Measurements from ENCODE around the gene SPATA12.

SPATA12 gene

GRCh38 chr3:57091521-57092273, 31.2 kb downstream of the SPATA12 start:
- Histone ChIP-seq H3K9me3 (ENCODE audit: control insufficient read depth, low read length) (no peaks in the 10 kb centered on the region), H2AFZ (no peak overlapping the region), H3K4me2 (ENCODE audit: low read length) (no peak overlapping the region), H3K4me1 (peaks cover 4% of the 10 kb centered on the region), H3K9ac (no peak overlapping the region), H3K79me2 (no peaks in the 10 kb centered on the region), H3K4me3 (ENCODE audit: low read depth, low read length) (no peak overlapping the region), H3K27ac (no peak overlapping the region), H3K27me3 (ENCODE audit: control insufficient read depth, insufficient read depth, low read length) (no peaks in the 10 kb centered on the region), H3K36me3 (ENCODE audit: control insufficient read depth, insufficient read depth, low read length) (no peaks in the 10 kb centered on the region)
- TF ChIP-seq CTCF (IDR thresholded peaks at IDR 0.05), result no peak

- peaks cover 4% of the 10 kb centered on the region for H3K4me1 ChIP-seq
- H3K79me2 ChIP-seq, result no peaks in the 10 kb centered on the region
- no peak overlapping the region for H2AFZ ChIP-seq
- H3K27ac ChIP-seq, result no peak overlapping the region
- no peaks in the 10 kb centered on the region for H3K27me3 ChIP-seq (ENCODE audit: control insufficient read depth, insufficient read depth, low read length)
- no peak overlapping the region for H3K4me3 ChIP-seq (ENCODE audit: low read depth, low read length)
- no peak overlapping the region for H3K9ac ChIP-seq
- no peak overlapping the region for H3K4me2 ChIP-seq (ENCODE audit: low read length)
- no peaks in the 10 kb centered on the region for H3K36me3 ChIP-seq (ENCODE audit: control insufficient read depth, insufficient read depth, low read length)
- no peaks in the 10 kb centered on the region for H3K9me3 ChIP-seq (ENCODE audit: control insufficient read depth, low read length)
- no peak for TF ChIP-seq CTCF (IDR thresholded peaks at IDR 0.05)
Observed at GRCh38 chr3:57093489-57093888, 33.0 kb downstream of the SPATA12 start.

- Histone ChIP-seq H3K27ac (no peak overlapping the region), H3K9ac (no peak overlapping the region)
Observed at GRCh38 chr3:57093971-57094535, 33.6 kb downstream of the SPATA12 start.

GRCh38 chr3:57094575-57094974, 34.1 kb downstream of the SPATA12 start:
- Histone ChIP-seq H3K4me3 (ENCODE audit: low read depth, low read length) (no peak overlapping the region), H3K9me3 (ENCODE audit: control insufficient read depth, low read length) (no peaks in the 10 kb centered on the region), H3K36me3 (ENCODE audit: control insufficient read depth, insufficient read depth, low read length) (no peaks in the 10 kb centered on the region), H3K4me1 (peaks cover 4% of the 10 kb centered on the region), H3K4me2 (ENCODE audit: low read length) (no peak overlapping the region), H3K27ac (no peak overlapping the region), H3K27me3 (ENCODE audit: control insufficient read depth, insufficient read depth, low read length) (no peaks in the 10 kb centered on the region), H3K79me2 (no peaks in the 10 kb centered on the region), H3K9ac (no peak overlapping the region), H2AFZ (no peak overlapping the region)
- TF ChIP-seq CTCF (IDR thresholded peaks at IDR 0.05), result no peak

More at GRCh38 chr3:57093971-57094535, 33.6 kb downstream of the SPATA12 start:
- no peak overlapping the region for H3K4me2 ChIP-seq (ENCODE audit: low read length)
- H3K4me1 ChIP-seq, result peaks cover 4% of the 10 kb centered on the region
- TF ChIP-seq CTCF (IDR thresholded peaks at IDR 0.05), result no peak
- H3K4me3 ChIP-seq (ENCODE audit: low read depth, low read length), result no peak overlapping the region
- no peaks in the 10 kb centered on the region for H3K79me2 ChIP-seq
- H2AFZ ChIP-seq, result no peak overlapping the region
- no peaks in the 10 kb centered on the region for H3K27me3 ChIP-seq (ENCODE audit: control insufficient read depth, insufficient read depth, low read length)
- H3K36me3 ChIP-seq (ENCODE audit: control insufficient read depth, insufficient read depth, low read length), result no peaks in the 10 kb centered on the region
- H3K9me3 ChIP-seq (ENCODE audit: control insufficient read depth, low read length), result no peaks in the 10 kb centered on the region

- Histone ChIP-seq H3K36me3 (ENCODE audit: control insufficient read depth, insufficient read depth, low read length) (no peaks in the 10 kb centered on the region), H3K4me2 (ENCODE audit: low read length) (no peak overlapping the region), H3K79me2 (no peaks in the 10 kb centered on the region), H3K27ac (no peak overlapping the region), H2AFZ (no peak overlapping the region), H3K9me3 (ENCODE audit: control insufficient read depth, low read length) (no peaks in the 10 kb centered on the region), H3K9ac (no peak overlapping the region), H3K27me3 (ENCODE audit: control insufficient read depth, insufficient read depth, low read length) (no peaks in the 10 kb centered on the region), H3K4me1 (peaks cover 4% of the 10 kb centered on the region), H3K4me3 (ENCODE audit: low read depth, low read length) (no peak overlapping the region)
- no peak for TF ChIP-seq CTCF (IDR thresholded peaks at IDR 0.05)
Observed at GRCh38 chr3:57095363-57095762, 34.9 kb downstream of the SPATA12 start.
